A549 (cell line): ENCODE measurements around the gene MRPS18B. TPM values are rescaled to one million over a fixed set of nuclear protein-coding genes. Genes with fewer than 3 reads are reported as not detected.

Source experiments
- ATAC-seq, 2 experiments: fragments of 200-7000 bp in 1 of 2; fragments of >200 bp in 1 of 2; cut with Nextera tagmentation in 1 of 2; cut with Tn5 transposase in 1 of 2; 3 replicates each; pipeline versions ENCODE4 v1.8.0 to v1.9.1; 2018 to 2020; ENCODE audit warnings: mild to moderate bottlenecking in 1 of 2, moderate library complexity in 1 of 2
- CTCF ChIA-PET: fragments of 300-600 bp; sonication (Branson Sonifier 250); formaldehyde crosslinking; extraction: SDS; loops from one replicate; lab custom pipeline; 2021; ENCODE audit warnings: antibody characterized with exemption, inconsistent platforms; lab: Yijun Ruan, JAX
- POLR2A ChIA-PET: fragments of 350-600 bp; formaldehyde crosslinking; extraction: SDS; loops from one replicate; lab custom pipeline; 2021; ENCODE audit warnings: antibody characterized with exemption, inconsistent platforms; lab: Yijun Ruan, JAX
- DNase-seq, 2 experiments: peaks; one replicate each; pipeline versions ENCODE4 v3.0.0 to v3.0.0-alpha.2; 2011 to 2016; ENCODE audit warnings: low read depth in 1 of 2, low spot score in 1 of 2
- FAIRE-seq: peaks from 2 replicates; lab custom pipeline; 2011; peaks lifted over from hg19 to GRCh38; lab: Jason Lieb, UNC
- H3K27ac ChIP-seq, 2 experiments: fragments of >200 bp; sonication (Bioruptor Twin); formaldehyde crosslinking; 3 replicates each; pipeline ENCODE4 v1.5.1; 2016 to 2017
- H3K4me1 ChIP-seq: fragments of >200 bp; sonication (Bioruptor Twin); formaldehyde crosslinking; 3 replicates; pipeline ENCODE4 v1.6.1; 2016
- H3K4me2 ChIP-seq: fragments of >200 bp; sonication (Bioruptor Twin); formaldehyde crosslinking; 3 replicates; pipeline ENCODE4 v1.6.1; 2016
- H3K4me3 ChIP-seq: fragments of >200 bp; sonication (Bioruptor Twin); formaldehyde crosslinking; 3 replicates; pipeline ENCODE4 v1.5.1; 2016
- H3K9me3 ChIP-seq: fragments of >200 bp; sonication (Bioruptor Twin); formaldehyde crosslinking; 3 replicates; pipeline ENCODE4 v1.6.1; 2016
- BHLHE40 ChIP-seq: IDR thresholded peaks from 2 replicates; pipeline ENCODE4 v1.6.1; 2012; ENCODE audit warnings: low read depth, low read length, inconsistent platforms
- CEBPB ChIP-seq, 2 experiments: fragments of >200 bp in 1 of 2; sonication (Bioruptor Twin) in 1 of 2; formaldehyde crosslinking in 1 of 2; IDR thresholded peaks; 2 replicates each; pipeline ENCODE4 v1.6.1; 2012 to 2016
- CHD2 ChIP-seq: fragments of 150-350 bp; IDR thresholded peaks from 2 replicates; pipeline ENCODE4 v1.6.1; 2014; ENCODE audit warnings: low read length; ENCODE audit not compliant: partially characterized antibody
- CHD4 ChIP-seq: fragments of 200-600 bp; sonication (generic); IDR thresholded peaks from 2 replicates; pipeline ENCODE4 v1.6.1; 2016; ENCODE audit warnings: antibody characterized with exemption, mild to moderate bottlenecking, borderline replicate concordance
- E2F6 ChIP-seq: IDR thresholded peaks from 2 replicates; pipeline ENCODE4 v1.6.1; 2012; ENCODE audit warnings: low read depth, borderline replicate concordance
- EHF ChIP-seq: fragments of 250-450 bp; sonication (Bioruptor Pico); IDR thresholded peaks from 2 replicates; pipeline ENCODE4 v1.5.0; 2020; ENCODE audit warnings: mild to moderate bottlenecking
- EP300 ChIP-seq, 2 experiments: fragments of >200 bp; sonication (Bioruptor Twin); formaldehyde crosslinking; IDR thresholded peaks; 2 replicates in 1 of 2; 3 replicates in 1 of 2; pipeline ENCODE4 v1.6.1; 2016 to 2017
- FOSB ChIP-seq: fragments of 250-450 bp; sonication (Bioruptor Pico); IDR thresholded peaks from 2 replicates; pipeline ENCODE4 v1.5.0; 2020; ENCODE audit warnings: mild to moderate bottlenecking, moderate library complexity
- FOSL2 ChIP-seq, 2 experiments: fragments of 450-650 bp in 1 of 2; fragments of >200 bp in 1 of 2; sonication (Bioruptor Twin) in 1 of 2; formaldehyde crosslinking; IDR thresholded peaks; 2 replicates each; pipeline versions ENCODE4 v1.5.0 to v1.6.1; 2016 to 2020; ENCODE audit warnings: mild to moderate bottlenecking in 1 of 2, moderate library complexity in 1 of 2
- FOXS1 ChIP-seq: fragments of 250-450 bp; sonication (Bioruptor Pico); IDR thresholded peaks from 2 replicates; pipeline ENCODE4 v1.5.0; 2020; ENCODE audit warnings: mild to moderate bottlenecking, moderate library complexity
- GATA3 ChIP-seq: IDR thresholded peaks from 2 replicates; pipeline ENCODE4 v1.6.1; 2012; ENCODE audit warnings: borderline replicate concordance
- HDAC2 ChIP-seq: fragments of 200-600 bp; sonication (generic); IDR thresholded peaks from 2 replicates; pipeline ENCODE4 v1.6.1; 2016
- HEYL ChIP-seq: fragments of 250-450 bp; sonication (Bioruptor Pico); IDR thresholded peaks from 2 replicates; pipeline ENCODE4 v1.8.0; 2021; ENCODE audit warnings: mild to moderate bottlenecking, moderate library complexity
- HOXA7 ChIP-seq: fragments of 250-450 bp; sonication (Bioruptor Pico); IDR thresholded peaks from 2 replicates; pipeline ENCODE4 v1.5.0; 2020; ENCODE audit warnings: mild to moderate bottlenecking, moderate library complexity
- MYC ChIP-seq: IDR thresholded peaks from 2 replicates; pipeline ENCODE4 v1.6.1; 2012; ENCODE audit warnings: mild to moderate bottlenecking, inconsistent platforms, low read length, improper control_type of control experiment, borderline replicate concordance
- NFE2L2 ChIP-seq: fragments of 150-350 bp; conservative IDR thresholded peaks from 2 replicates; pipeline ENCODE4 v1.6.1; 2014; ENCODE audit warnings: low read length
- POLR2A ChIP-seq: IDR thresholded peaks from 2 replicates; pipeline ENCODE4 v1.6.1; 2012; ENCODE audit warnings: mild to moderate bottlenecking, low read length
- RCOR1 ChIP-seq: fragments of 150-350 bp; IDR thresholded peaks from 2 replicates; pipeline ENCODE4 v1.6.1; 2014; ENCODE audit warnings: antibody characterized with exemption, low read length, low read depth
- RNF2 ChIP-seq: fragments of 200-600 bp; sonication (generic); IDR thresholded peaks from 2 replicates; pipeline ENCODE4 v1.6.1; 2016; ENCODE audit warnings: low read depth, mild to moderate bottlenecking, antibody characterized with exemption, moderate library complexity, borderline replicate concordance
- SREBF2 ChIP-seq: fragments of 450-650 bp; IDR thresholded peaks from 2 replicates; pipeline ENCODE4 v1.6.1; 2014; ENCODE audit warnings: mild to moderate bottlenecking, moderate library complexity
- TFCP2L1 ChIP-seq: fragments of 250-450 bp; sonication (Bioruptor Pico); IDR thresholded peaks from 2 replicates; pipeline ENCODE4 v1.5.0; 2021; ENCODE audit warnings: mild to moderate bottlenecking
- TP53 ChIP-seq: fragments of 250-450 bp; sonication (Bioruptor Pico); IDR thresholded peaks from 2 replicates; pipeline ENCODE4 v1.5.0; 2021; ENCODE audit warnings: mild to moderate bottlenecking, moderate library complexity
- ZC3H11A ChIP-seq: fragments of 450-650 bp; IDR thresholded peaks from 2 replicates; pipeline ENCODE4 v1.6.1; 2014; ENCODE audit warnings: antibody characterized with exemption, mild to moderate bottlenecking
- ZFP36 ChIP-seq: fragments of 450-650 bp; IDR thresholded peaks from 2 replicates; pipeline ENCODE4 v1.6.1; 2014; ENCODE audit warnings: borderline replicate concordance; ENCODE audit not compliant: partially characterized antibody
- WGBS: methylation state at CpG from one replicate; pipeline ENCODE4 v1.1.6; 2017; ENCODE audit errors: missing lambda C conversion rate; 5-methylcytosine and 5-hydroxymethylcytosine counted together
- polyA plus RNA-seq, 4 experiments: library from polyadenylated mRNA; depleted of rRNA in 3 of 4; stranded (reverse); fragments of >200 nt; fragmentation: RNase III in 1 of 4; extraction: RNeasy Plus Mini Kit Qiagen cat#74134 plus additional on column Dnase treatment in 1 of 4; gene quantifications; 2 replicates in 3 of 4; 3 replicates in 1 of 4; pipeline ENCODE4 v1.2.3, GENCODE V29; 2011 to 2017
- TF ChIP-seq, protein P1 (sequence below): IDR thresholded peaks from 2 replicates; pipeline ENCODE4 v1.6.1; 2012
- TF ChIP-seq, protein P2 (sequence below): fragments of 250-450 bp; sonication (Bioruptor Pico); IDR thresholded peaks from 2 replicates; pipeline ENCODE4 v1.5.0; 2020; ENCODE audit warnings: low read depth, mild to moderate bottlenecking, moderate library complexity

MRPS18B gene
- polyA plus RNA-seq, 2 of the 4 experiments (the other 2 are of a cell fraction), result 85.3 to 91.1 TPM

- POLR2A ChIA-PET, result no interaction called here
- no peak for DNase-seq
- no peak overlapping the region for H3K27ac ChIP-seq
- H3K4me3 ChIP-seq, result no peak overlapping the region
- H3K4me2 ChIP-seq, result no peak overlapping the region
- TF ChIP-seq EP300 (IDR thresholded peaks at IDR 0.05) (no peak), MYC (no peak), CHD4 (no peak), CEBPB (IDR thresholded peaks at IDR 0.05) (no peak), HOXA7 (CRISPR knock-in tag) (no peak), HDAC2 (no peak), FOSL2 (IDR thresholded peaks at IDR 0.05) (no peak), FOSL2 (CRISPR knock-in tag; IDR thresholded peaks at IDR 0.05) (no peak)
- TF ChIP-seq, all 56 proteins: peak for 0
- 97% methylated on average over 8 of the region's 8 CpGs for WGBS
- ATAC-seq, result no peak
- CTCF ChIA-PET, result interaction anchor here (0.7 to 1.6 kb wide), 4 partner anchors 19 to 145 kb away, joined by 4 to 7 read pairs (median 4); no protein-coding TSS in a partner anchor
- Histone ChIP-seq H3K9me3 (no peaks in the 10 kb centered on the region), H3K4me1 (peaks cover 4% of the 10 kb centered on the region; the same call in 2 of the 3 replicates)
- FAIRE-seq, result no peak
These were observed 39.6 kb upstream of the MRPS18B start for GRCh38 chr6:30578051-30578450.

DNA sequence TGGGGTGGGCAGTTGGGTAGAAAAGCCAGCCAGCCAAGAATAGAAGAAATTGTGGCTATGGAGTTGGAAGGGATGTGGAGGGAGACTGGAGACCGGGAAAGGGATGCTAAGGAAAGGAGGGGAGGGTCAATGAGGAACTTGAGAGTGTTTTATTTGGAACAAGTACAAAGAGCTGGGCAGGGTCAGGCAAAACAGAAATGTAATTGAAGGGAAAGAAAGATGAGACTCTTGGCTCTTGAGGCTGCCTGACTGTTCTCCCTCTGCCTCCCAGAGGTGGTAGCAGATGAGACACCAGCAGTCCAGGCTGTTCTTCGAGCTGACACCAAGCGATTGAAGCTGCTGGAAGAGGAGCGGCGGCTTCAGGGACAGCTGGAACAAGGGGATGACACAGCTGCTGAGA, 33.7 kb upstream of the MRPS18B start:
- FAIRE-seq, result no peak
- ChIA-PET CTCF (interaction anchor here (1.4 to 2.5 kb wide), 2 partner anchors 13 to 102 kb away, joined by 6 to 10 read pairs; no protein-coding TSS in a partner anchor), POLR2A (no interaction called here)

GRCh38 chr6:30589754-30590358, 27.8 kb upstream of the MRPS18B start:
- TF ChIP-seq TP53 (CRISPR knock-in tag), result no peak
- no peak for TF ChIP-seq SREBF2
- TF ChIP-seq GATA3, result no peak
- TF ChIP-seq CHD2, result no peak
- TF ChIP-seq POLR2A, result no peak
- no peak for TF ChIP-seq RCOR1
- TF ChIP-seq MYC, result no peak
- no peak for TF ChIP-seq TFCP2L1 (CRISPR knock-in tag)
- TF ChIP-seq FOXS1 (CRISPR knock-in tag), result no peak
- TF ChIP-seq EHF (CRISPR knock-in tag), result no peak
- TF ChIP-seq, protein P1, sequence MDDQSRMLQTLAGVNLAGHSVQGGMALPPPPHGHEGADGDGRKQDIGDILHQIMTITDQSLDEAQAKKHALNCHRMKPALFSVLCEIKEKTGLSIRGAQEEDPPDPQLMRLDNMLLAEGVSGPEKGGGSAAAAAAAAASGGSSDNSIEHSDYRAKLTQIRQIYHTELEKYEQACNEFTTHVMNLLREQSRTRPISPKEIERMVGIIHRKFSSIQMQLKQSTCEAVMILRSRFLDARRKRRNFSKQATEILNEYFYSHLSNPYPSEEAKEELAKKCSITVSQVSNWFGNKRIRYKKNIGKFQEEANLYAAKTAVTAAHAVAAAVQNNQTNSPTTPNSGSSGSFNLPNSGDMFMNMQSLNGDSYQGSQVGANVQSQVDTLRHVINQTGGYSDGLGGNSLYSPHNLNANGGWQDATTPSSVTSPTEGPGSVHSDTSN, result no peak
- TF ChIP-seq RNF2, result no peak
- TF ChIP-seq ZC3H11A, result no peak
- TF ChIP-seq HDAC2, result no peak
- TF ChIP-seq CHD4, result no peak
- H3K27ac ChIP-seq, result no peak overlapping the region
- WGBS, result 100% methylated on average over 11 of the region's 15 CpGs
- no peaks in the 10 kb centered on the region for H3K9me3 ChIP-seq
- H3K4me2 ChIP-seq, result no peak overlapping the region
- POLR2A ChIA-PET, result interaction anchor here (1.1 kb wide), 1 partner anchor 19 kb away, joined by 4 read pairs; the partner anchor contains the start of gene ABCF1
- FAIRE-seq, result no peak
- CTCF ChIA-PET, result interaction anchor here (0.6 to 1.7 kb wide), 7 partner anchors 10 to 480 kb away, joined by 3 to 11 read pairs (median 3); no protein-coding TSS in a partner anchor
- peaks cover 9% of the 10 kb centered on the region; the same call in 2 of the 3 replicates for H3K4me1 ChIP-seq
- ATAC-seq, result no peak
- no peak overlapping the region for H3K4me3 ChIP-seq
- DNase-seq, result no peak

More for the DNA sequence above, 33.7 kb upstream of the MRPS18B start:
- TF ChIP-seq HEYL (CRISPR knock-in tag) (no peak), ZC3H11A (no peak), NFE2L2 (no peak), CHD2 (no peak), ZFP36 (no peak), FOSB (CRISPR knock-in tag) (no peak), BHLHE40 (no peak), E2F6 (no peak)
- TF ChIP-seq, protein P2, sequence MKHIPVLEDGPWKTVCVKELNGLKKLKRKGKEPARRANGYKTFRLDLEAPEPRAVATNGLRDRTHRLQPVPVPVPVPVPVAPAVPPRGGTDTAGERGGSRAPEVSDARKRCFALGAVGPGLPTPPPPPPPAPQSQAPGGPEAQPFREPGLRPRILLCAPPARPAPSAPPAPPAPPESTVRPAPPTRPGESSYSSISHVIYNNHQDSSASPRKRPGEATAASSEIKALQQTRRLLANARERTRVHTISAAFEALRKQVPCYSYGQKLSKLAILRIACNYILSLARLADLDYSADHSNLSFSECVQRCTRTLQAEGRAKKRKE (CRISPR knock-in tag), result no peak
- DNase-seq (no peak), ATAC-seq (no peak; a peak in 1 of 6 replicates)
- H3K4me2 ChIP-seq, result no peak overlapping the region
- no peaks in the 10 kb centered on the region for H3K9me3 ChIP-seq
- 94% methylated on average over 5 of the region's 5 CpGs for WGBS
- no peak overlapping the region for H3K27ac ChIP-seq
- no peaks in the 10 kb centered on the region for H3K4me1 ChIP-seq
- H3K4me3 ChIP-seq, result no peak overlapping the region
